ENCODE data around the gene S1PR3. TPM values are rescaled to one million over a fixed set of nuclear protein-coding genes. Genes with fewer than 3 reads are reported as not detected.

The S1PR3 gene
- total RNA-seq, 1 donor, result 3.3 TPM

DNA sequence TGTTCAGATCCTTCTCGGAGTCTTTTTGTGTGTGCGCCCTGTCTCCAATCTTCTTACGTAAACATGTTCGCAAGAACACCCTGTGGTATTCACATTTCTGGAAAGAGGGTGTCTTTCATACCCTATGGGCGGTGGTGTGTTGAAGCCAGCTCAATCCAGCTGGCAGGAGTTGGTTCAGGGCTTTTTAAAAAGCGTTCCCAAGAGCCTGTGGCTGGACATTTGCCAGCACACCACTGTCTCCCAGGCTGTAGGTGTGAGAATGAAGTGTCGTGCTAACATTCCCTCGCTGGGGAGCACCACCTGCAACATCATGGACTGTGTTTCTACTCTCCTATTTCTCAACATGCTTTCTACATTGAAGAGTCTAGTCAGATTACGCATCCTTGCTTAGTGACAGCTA is 51.7 kb downstream of the S1PR3 start:
- Histone ChIP-seq H3K79me2 (ENCODE audit: insufficient read depth, low read length) (no peaks in the 10 kb centered on the region), H4K20me1 (ENCODE audit: insufficient read depth, low read length) (no peaks in the 10 kb centered on the region), H3K4me1 (ENCODE audit: insufficient read depth, low read length) (peaks cover 20% of the 10 kb centered on the region), H3K27ac (ENCODE audit: low read depth, low read length) (no peak overlapping the region), H2AFZ (ENCODE audit: low read length) (no peak overlapping the region), H3K9me3 (ENCODE audit: low read depth, low read length) (no peaks in the 10 kb centered on the region), H3K36me3 (ENCODE audit: insufficient read depth, low read length) (no peaks in the 10 kb centered on the region), H3K4me2 (ENCODE audit: insufficient read depth, low read length) (no peak overlapping the region), H3K27me3 (ENCODE audit: insufficient read depth, low read length) (no peaks in the 10 kb centered on the region), H3K4me3 (ENCODE audit: insufficient read depth, low read length) (no peak overlapping the region)
- DNase-seq (ENCODE audit: insufficient read length, low spot score, missing footprints), result no peak
- TF ChIP-seq, protein P1, sequence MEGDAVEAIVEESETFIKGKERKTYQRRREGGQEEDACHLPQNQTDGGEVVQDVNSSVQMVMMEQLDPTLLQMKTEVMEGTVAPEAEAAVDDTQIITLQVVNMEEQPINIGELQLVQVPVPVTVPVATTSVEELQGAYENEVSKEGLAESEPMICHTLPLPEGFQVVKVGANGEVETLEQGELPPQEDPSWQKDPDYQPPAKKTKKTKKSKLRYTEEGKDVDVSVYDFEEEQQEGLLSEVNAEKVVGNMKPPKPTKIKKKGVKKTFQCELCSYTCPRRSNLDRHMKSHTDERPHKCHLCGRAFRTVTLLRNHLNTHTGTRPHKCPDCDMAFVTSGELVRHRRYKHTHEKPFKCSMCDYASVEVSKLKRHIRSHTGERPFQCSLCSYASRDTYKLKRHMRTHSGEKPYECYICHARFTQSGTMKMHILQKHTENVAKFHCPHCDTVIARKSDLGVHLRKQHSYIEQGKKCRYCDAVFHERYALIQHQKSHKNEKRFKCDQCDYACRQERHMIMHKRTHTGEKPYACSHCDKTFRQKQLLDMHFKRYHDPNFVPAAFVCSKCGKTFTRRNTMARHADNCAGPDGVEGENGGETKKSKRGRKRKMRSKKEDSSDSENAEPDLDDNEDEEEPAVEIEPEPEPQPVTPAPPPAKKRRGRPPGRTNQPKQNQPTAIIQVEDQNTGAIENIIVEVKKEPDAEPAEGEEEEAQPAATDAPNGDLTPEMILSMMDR (IDR thresholded peaks at IDR 0.05; ENCODE audit: extremely low read depth, low read depth, low read length), result no peak

DNA sequence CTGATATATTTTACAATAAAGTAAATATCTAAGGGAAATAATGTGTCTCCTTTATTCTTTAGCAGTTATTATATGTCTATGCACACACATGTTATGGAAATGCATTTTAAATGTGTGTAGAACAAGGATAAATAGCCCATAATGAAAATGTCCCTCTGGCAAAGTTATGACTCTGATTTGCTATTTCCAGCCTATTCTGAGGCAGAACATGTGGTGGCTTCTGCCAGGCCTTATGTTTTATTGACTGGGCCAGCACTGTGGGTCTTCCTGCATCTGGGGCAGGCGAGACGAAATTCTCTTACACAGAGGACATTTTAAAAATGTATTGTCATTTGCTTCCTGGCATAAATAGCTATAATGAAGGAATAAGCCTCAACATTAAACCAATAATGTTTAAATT is 52.8 kb downstream of the S1PR3 start:
- no peak overlapping the region for H2AFZ ChIP-seq (ENCODE audit: low read length)
- no peaks in the 10 kb centered on the region for H3K79me2 ChIP-seq (ENCODE audit: insufficient read depth, low read length)
- no peak overlapping the region for H3K4me2 ChIP-seq (ENCODE audit: insufficient read depth, low read length)
- no peaks in the 10 kb centered on the region for H4K20me1 ChIP-seq (ENCODE audit: insufficient read depth, low read length)
- H3K9me3 ChIP-seq (ENCODE audit: low read depth, low read length), result no peaks in the 10 kb centered on the region
- no peaks in the 10 kb centered on the region for H3K36me3 ChIP-seq (ENCODE audit: insufficient read depth, low read length)
- no peak for DNase-seq (ENCODE audit: insufficient read length, low spot score, missing footprints)
- TF ChIP-seq, protein P1 (IDR thresholded peaks at IDR 0.05; ENCODE audit: extremely low read depth, low read depth, low read length), result no peak
- no peaks in the 10 kb centered on the region for H3K27me3 ChIP-seq (ENCODE audit: insufficient read depth, low read length)
- H3K4me3 ChIP-seq (ENCODE audit: insufficient read depth, low read length), result no peak overlapping the region
- peaks cover 10% of the 10 kb centered on the region for H3K4me1 ChIP-seq (ENCODE audit: insufficient read depth, low read length)
- H3K27ac ChIP-seq (ENCODE audit: low read depth, low read length), result no peak overlapping the region

DNA sequence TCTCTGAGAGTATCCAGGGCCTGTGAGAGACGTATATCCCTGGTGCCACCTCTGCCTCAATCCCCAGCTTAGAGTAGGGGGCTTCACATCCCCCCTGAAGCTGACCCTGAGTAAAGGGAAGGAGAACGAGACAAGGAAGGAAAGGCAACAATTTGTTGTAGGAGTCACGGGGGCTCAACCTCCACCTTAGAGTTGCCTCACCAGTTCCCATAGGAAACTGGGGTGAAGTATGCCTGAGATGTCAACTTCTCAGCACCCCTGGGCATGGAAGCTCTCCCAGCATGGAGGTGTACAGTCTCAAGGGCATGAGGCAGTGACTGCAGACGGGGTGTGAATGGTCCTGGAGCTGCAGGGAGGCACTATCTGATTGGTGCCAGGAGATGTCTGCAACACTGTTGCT is 53.6 kb downstream of the S1PR3 start:
- Histone ChIP-seq H3K27me3 (ENCODE audit: insufficient read depth, low read length) (no peaks in the 10 kb centered on the region), H3K27ac (ENCODE audit: low read depth, low read length) (no peak overlapping the region), H3K4me3 (ENCODE audit: insufficient read depth, low read length) (no peak overlapping the region), H2AFZ (ENCODE audit: low read length) (no peak overlapping the region), H3K4me1 (ENCODE audit: insufficient read depth, low read length) (peaks cover 10% of the 10 kb centered on the region), H3K4me2 (ENCODE audit: insufficient read depth, low read length) (no peak overlapping the region), H3K36me3 (ENCODE audit: insufficient read depth, low read length) (no peaks in the 10 kb centered on the region), H4K20me1 (ENCODE audit: insufficient read depth, low read length) (no peaks in the 10 kb centered on the region), H3K79me2 (ENCODE audit: insufficient read depth, low read length) (no peaks in the 10 kb centered on the region), H3K9me3 (ENCODE audit: low read depth, low read length) (no peaks in the 10 kb centered on the region)
- TF ChIP-seq, protein P1 (IDR thresholded peaks at IDR 0.05; ENCODE audit: extremely low read depth, low read depth, low read length), result no peak
- DNase-seq (ENCODE audit: insufficient read length, low spot score, missing footprints), result no peak

DNA sequence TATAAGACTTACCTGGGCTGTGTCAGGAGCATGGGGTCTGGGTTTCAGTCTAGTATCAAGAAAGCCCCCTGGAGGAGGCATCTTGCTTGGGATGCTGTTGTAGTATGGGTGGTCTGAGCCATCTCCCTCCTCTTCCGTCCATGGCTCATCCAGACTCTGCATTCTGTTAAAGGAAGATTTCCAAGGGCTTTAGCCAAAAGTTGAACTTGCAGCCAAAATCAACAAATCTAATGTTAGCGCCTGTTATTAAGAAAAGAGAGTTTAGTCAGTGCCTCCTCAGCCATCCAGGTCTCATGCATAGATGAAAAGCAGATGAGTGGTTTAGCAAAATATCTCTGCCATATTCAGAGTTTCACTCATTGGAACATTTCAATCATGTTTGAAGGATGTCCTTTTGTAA is 55.6 kb downstream of the S1PR3 start:
- peak overlapping the region; percentile 44 for H3K4me3 ChIP-seq (ENCODE audit: insufficient read depth, low read length)
- no peak overlapping the region for H3K27ac ChIP-seq (ENCODE audit: low read depth, low read length)
- no peaks in the 10 kb centered on the region for H3K36me3 ChIP-seq (ENCODE audit: insufficient read depth, low read length)
- TF ChIP-seq, protein P1 (IDR thresholded peaks at IDR 0.05; ENCODE audit: extremely low read depth, low read depth, low read length), result no peak
- peak overlapping the region; percentile 19 for H2AFZ ChIP-seq (ENCODE audit: low read length)
- H3K9me3 ChIP-seq (ENCODE audit: low read depth, low read length), result no peaks in the 10 kb centered on the region
- no peaks in the 10 kb centered on the region for H3K79me2 ChIP-seq (ENCODE audit: insufficient read depth, low read length)
- peak overlapping the region; percentile 72 for H3K4me2 ChIP-seq (ENCODE audit: insufficient read depth, low read length)
- peak; percentile 82 for DNase-seq (ENCODE audit: insufficient read length, low spot score, missing footprints)
- H3K27me3 ChIP-seq (ENCODE audit: insufficient read depth, low read length), result no peaks in the 10 kb centered on the region
- H3K4me1 ChIP-seq (ENCODE audit: insufficient read depth, low read length), result peaks cover 10% of the 10 kb centered on the region
- H4K20me1 ChIP-seq (ENCODE audit: insufficient read depth, low read length), result no peaks in the 10 kb centered on the region
